ENCODE results near the gene TXNRD2. TPM values are rescaled to one million over a fixed set of nuclear protein-coding genes. Genes with fewer than 3 reads are reported as not detected.
"Not testable (repeated sequence)": the region's sequence is repeated elsewhere in the genome, so short reads cannot be mapped to it uniquely, and the experiment has no call there.

TXNRD2 gene
- total and polyA plus RNA-seq, 10 of the 15 experiments (the other 5 are each of a cell fraction or from before 2014, with no cell fraction given) = 1.6 to 26.0 (median 13.9) TPM

DNA sequence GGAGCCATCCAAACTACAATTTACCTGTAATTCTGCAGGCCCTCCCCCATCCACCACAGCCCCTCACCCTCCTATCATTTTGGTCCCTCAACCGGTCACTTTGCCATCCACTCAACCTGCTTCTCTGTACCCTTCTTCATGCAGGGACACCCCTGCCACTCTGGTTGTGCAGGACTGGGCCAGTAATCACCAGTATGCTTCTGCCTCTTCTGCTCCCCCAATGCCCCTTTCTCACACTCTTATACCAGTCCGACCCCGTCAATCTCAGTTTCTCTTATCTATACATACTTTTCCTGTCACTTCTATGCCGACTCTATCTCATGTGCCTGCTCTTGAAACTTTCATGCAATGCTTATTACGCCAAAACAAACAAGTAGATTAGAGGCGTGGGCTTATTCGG is 5.1 kb downstream of the TXNRD2 start:
- Histone ChIP-seq H3K4me1 (ENCODE audit: control insufficient read depth, insufficient read depth, low read length) (peaks cover 6% of the 10 kb centered on the region; the same call in 1 of the 2 replicates), H4K20me1 (ENCODE audit: control insufficient read depth, insufficient read depth) (no peaks in the 10 kb centered on the region), H2AFZ (ENCODE audit: control insufficient read depth, low read depth, low read length) (no peak overlapping the region), H3K27ac (ENCODE audit: control insufficient read depth, insufficient read depth) (no peak overlapping the region), H3K4me3 (no peak overlapping the region), H3K9me3 (replicated peaks; ENCODE audit: control insufficient read depth, insufficient read depth, low read length) (no peaks in the 10 kb centered on the region; the same call in 2 of the 3 replicates), H3K9ac (ENCODE audit: control insufficient read depth, insufficient read depth, low read length) (no peak overlapping the region), H3K4me2 (ENCODE audit: control insufficient read depth, insufficient read depth) (no peak overlapping the region), H3K79me2 (ENCODE audit: control insufficient read depth, insufficient read depth, low read length) (peaks cover 9% of the 10 kb centered on the region), H3K36me3 (ENCODE audit: control insufficient read depth in 2 of 2, insufficient read depth in 2 of 2, low read length in 1 of 2) (no peaks in the 10 kb centered on the region), H3K27me3 (replicated peaks in 1 of 2; ENCODE audit: control insufficient read depth in 2 of 2, insufficient read depth in 2 of 2, low read length in 1 of 2) (no peaks in the 10 kb centered on the region)
- ATAC-seq (no peak), DNase-seq (ENCODE audit: low read depth, low spot score) (no peak), FAIRE-seq (no peak)
- ChIA-PET SMC1A (ENCODE audit: uncharacterized antibody, unreplicated experiment) (no interaction called here), RAD21 (ENCODE audit: unreplicated experiment) (no interaction called here), POLR2A (no interaction called here), CTCF (interaction anchor here (1.2 kb wide), 1 partner anchor 26 kb away, joined by 4 read pairs; no protein-coding TSS in a partner anchor)
- TF ChIP-seq FOXK2 (IDR thresholded peaks at IDR 0.05) = no peak
- no peak for TF ChIP-seq HDGF (IDR thresholded peaks at IDR 0.05)
- no peak for TF ChIP-seq JUND (IDR thresholded peaks at IDR 0.05; ENCODE audit: low read depth, low read length)
- no peak for TF ChIP-seq KAT2A (conservative IDR thresholded peaks at IDR 0.05; ENCODE audit: control insufficient read depth, low read depth, low read length)
- TF ChIP-seq RAD21 (IDR thresholded peaks at IDR 0.05; ENCODE audit: insufficient read depth, low read depth, low read length) = no peak
- no peak for TF ChIP-seq ZZZ3 (IDR thresholded peaks at IDR 0.05; ENCODE audit: control insufficient read depth, insufficient read length, low read depth)
- TF ChIP-seq, protein P1, sequence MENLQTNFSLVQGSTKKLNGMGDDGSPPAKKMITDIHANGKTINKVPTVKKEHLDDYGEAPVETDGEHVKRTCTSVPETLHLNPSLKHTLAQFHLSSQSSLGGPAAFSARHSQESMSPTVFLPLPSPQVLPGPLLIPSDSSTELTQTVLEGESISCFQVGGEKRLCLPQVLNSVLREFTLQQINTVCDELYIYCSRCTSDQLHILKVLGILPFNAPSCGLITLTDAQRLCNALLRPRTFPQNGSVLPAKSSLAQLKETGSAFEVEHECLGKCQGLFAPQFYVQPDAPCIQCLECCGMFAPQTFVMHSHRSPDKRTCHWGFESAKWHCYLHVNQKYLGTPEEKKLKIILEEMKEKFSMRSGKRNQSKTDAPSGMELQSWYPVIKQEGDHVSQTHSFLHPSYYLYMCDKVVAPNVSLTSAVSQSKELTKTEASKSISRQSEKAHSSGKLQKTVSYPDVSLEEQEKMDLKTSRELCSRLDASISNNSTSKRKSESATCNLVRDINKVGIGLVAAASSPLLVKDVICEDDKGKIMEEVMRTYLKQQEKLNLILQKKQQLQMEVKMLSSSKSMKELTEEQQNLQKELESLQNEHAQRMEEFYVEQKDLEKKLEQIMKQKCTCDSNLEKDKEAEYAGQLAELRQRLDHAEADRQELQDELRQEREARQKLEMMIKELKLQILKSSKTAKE (IDR thresholded peaks at IDR 0.05; ENCODE audit: low read depth, poor library complexity, severe bottlenecking) = no peak
- TF ChIP-seq SP1 (IDR thresholded peaks at IDR 0.05; ENCODE audit: low read depth, low read length) = no peak
- TF ChIP-seq ZNF384 (IDR thresholded peaks at IDR 0.05; ENCODE audit: borderline replicate concordance, low read depth, low read length) = no peak
- no peak for TF ChIP-seq ZNF274 (IDR thresholded peaks at IDR 0.05; ENCODE audit: insufficient read depth, insufficient read length)
- no peak for TF ChIP-seq PAX8 (IDR thresholded peaks at IDR 0.05)
- in situ Hi-C loops (cut with MboI) (no loop called here), intact Hi-C loops (cut with micrococcal nuclease; ENCODE audit: unreplicated experiment) (no loop called here)
- no TSS peak for BruUV-seq (replicated peaks)
- WGBS (ENCODE audit: insufficient coverage, insufficient replicate concordance, low lambda C conversion rate, missing lambda C conversion rate) = 98% methylated on average over 7 of the region's 7 CpGs

DNA sequence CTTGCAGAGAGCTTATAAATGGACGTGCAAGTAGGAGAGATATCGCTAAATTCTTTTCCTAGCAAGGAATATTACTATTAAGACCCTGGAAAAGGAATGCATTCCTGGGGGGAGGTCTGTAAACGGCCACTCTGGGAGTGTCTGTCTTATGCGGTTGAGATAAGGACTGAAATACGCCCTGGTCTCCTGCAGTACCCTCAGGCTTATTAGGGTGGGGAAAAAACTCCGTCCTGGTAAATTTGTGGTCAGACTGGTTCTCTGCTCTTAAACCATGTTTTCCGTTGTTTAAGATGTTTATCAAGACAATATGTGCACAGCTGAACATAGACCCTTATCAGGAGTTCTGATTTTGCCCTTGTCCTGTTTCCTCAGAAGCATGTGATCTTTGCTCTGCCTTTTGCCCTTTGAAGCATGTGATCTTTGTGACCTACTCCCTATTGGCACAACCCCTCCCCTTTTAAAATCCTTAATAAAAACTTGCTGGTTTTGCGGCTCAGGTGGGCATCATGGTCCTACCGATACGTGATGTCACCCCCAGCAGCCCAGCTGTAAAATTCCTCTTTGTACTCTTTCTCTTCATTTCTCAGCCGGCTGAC is 6.4 kb downstream of the TXNRD2 start:
- ATAC-seq; H3K4me3 ChIP-seq; POLR2A ChIA-PET; SMC1A ChIA-PET (ENCODE audit: uncharacterized antibody, unreplicated experiment); H2AFZ ChIP-seq (ENCODE audit: control insufficient read depth, low read depth, low read length); H3K4me2 ChIP-seq (ENCODE audit: control insufficient read depth, insufficient read depth); DNase-seq (ENCODE audit: low read depth, low spot score); H3K36me3 ChIP-seq (ENCODE audit: control insufficient read depth in 2 of 2, insufficient read depth in 2 of 2, low read length in 1 of 2); in situ Hi-C loops (cut with MboI); H3K4me1 ChIP-seq (ENCODE audit: control insufficient read depth, insufficient read depth, low read length); FAIRE-seq; intact Hi-C loops (cut with micrococcal nuclease; ENCODE audit: unreplicated experiment); H3K9me3 ChIP-seq (replicated peaks; ENCODE audit: control insufficient read depth, insufficient read depth, low read length); RAD21 ChIA-PET (ENCODE audit: unreplicated experiment); H3K27me3 ChIP-seq (replicated peaks in 1 of 2; ENCODE audit: control insufficient read depth in 2 of 2, insufficient read depth in 2 of 2, low read length in 1 of 2); H3K27ac ChIP-seq (ENCODE audit: control insufficient read depth, insufficient read depth); H3K9ac ChIP-seq (ENCODE audit: control insufficient read depth, insufficient read depth, low read length); BruUV-seq (replicated peaks); H4K20me1 ChIP-seq (ENCODE audit: control insufficient read depth, insufficient read depth); H3K79me2 ChIP-seq (ENCODE audit: control insufficient read depth, insufficient read depth, low read length): not testable (repeated sequence)
- CTCF ChIA-PET = interaction anchor here (1.1 kb wide), 1 partner anchor 25 kb away, joined by 4 read pairs; no protein-coding TSS in a partner anchor
- WGBS (ENCODE audit: insufficient coverage, insufficient replicate concordance, low lambda C conversion rate, missing lambda C conversion rate) = 87% methylated on average over 11 of the region's 11 CpGs
